Prostate gland (tissue), 2 donors: ENCODE data around the gene COL23A1. TPM values are rescaled to one million over a fixed set of nuclear protein-coding genes. Genes with fewer than 3 reads are reported as not detected.

Experiments
- DNase-seq: peaks from one replicate; pipeline ENCODE4 v3.0.0-alpha.2; 2019; ENCODE audit warnings: low spot score
- H3K27ac ChIP-seq, 2 donors: fragments of 200-600 bp; sonication (generic); 2 replicates each; pipeline ENCODE4 v1.5.1; 2017 to 2019
- H3K27me3 ChIP-seq: fragments of 200-600 bp; sonication (generic); replicated peaks from 2 replicates; pipeline ENCODE4 v1.5.1; 2019; ENCODE audit not compliant: insufficient read depth
- H3K36me3 ChIP-seq, 2 donors: fragments of 200-600 bp; sonication (generic); 1 replicate in 1 of 2; 2 replicates in 1 of 2; pipeline versions ENCODE4 v1.5.1 to v1.8.1; 2017 to 2019
- H3K4me1 ChIP-seq: fragments of 200-600 bp; sonication (generic); replicated peaks from 2 replicates; pipeline ENCODE4 v1.5.1; 2019
- H3K4me3 ChIP-seq, 2 donors: fragments of 200-600 bp; sonication (generic); 2 replicates each; pipeline ENCODE4 v1.5.1; 2017 to 2019
- H3K9me3 ChIP-seq: fragments of 200-600 bp; sonication (generic); 2 replicates; pipeline ENCODE4 v1.5.1; 2017
- CTCF ChIP-seq, 4 experiments: fragments of 200-600 bp in 2 of 4; fragments of 450-650 bp in 2 of 4; sonication (generic) in 2 of 4; IDR thresholded peaks; 1 replicate in 3 of 4; 2 replicates in 1 of 4; pipeline ENCODE4 v1.5.1; 2016 to 2019; ENCODE audit warnings: antibody characterized with exemption in 4 of 4, mild to moderate bottlenecking in 2 of 4, moderate library complexity in 2 of 4
- POLR2A ChIP-seq: fragments of 450-650 bp; IDR thresholded peaks from one replicate; pipeline ENCODE4 v1.6.1; 2016; ENCODE audit warnings: antibody characterized with exemption, mild to moderate bottlenecking
- POLR2AphosphoS5 ChIP-seq: sonication (generic); formaldehyde crosslinking; IDR thresholded peaks from one replicate; pipeline ENCODE4 v1.6.1; 2017; ENCODE audit warnings: antibody characterized with exemption
- WGBS: methylation state at CpG from one replicate; pipeline ENCODE4 v1.1.5; 2018; 5-methylcytosine and 5-hydroxymethylcytosine counted together
- intact Hi-C: fragments of 100-400 bp; cut with DNase I; formaldehyde crosslinking; loops from one replicate; pipeline ENCODE4 v1.14.2; 2022
- total RNA-seq, 2 donors: library from RNA; depleted of rRNA; stranded (reverse); fragments of >200 nt; gene quantifications; one replicate each; pipeline ENCODE4 v1.1.0, GENCODE V29; 2016

The COL23A1 gene
- total RNA-seq, 2 donors from 2014 or later, result 2.7 to 6.1 TPM

DNA sequence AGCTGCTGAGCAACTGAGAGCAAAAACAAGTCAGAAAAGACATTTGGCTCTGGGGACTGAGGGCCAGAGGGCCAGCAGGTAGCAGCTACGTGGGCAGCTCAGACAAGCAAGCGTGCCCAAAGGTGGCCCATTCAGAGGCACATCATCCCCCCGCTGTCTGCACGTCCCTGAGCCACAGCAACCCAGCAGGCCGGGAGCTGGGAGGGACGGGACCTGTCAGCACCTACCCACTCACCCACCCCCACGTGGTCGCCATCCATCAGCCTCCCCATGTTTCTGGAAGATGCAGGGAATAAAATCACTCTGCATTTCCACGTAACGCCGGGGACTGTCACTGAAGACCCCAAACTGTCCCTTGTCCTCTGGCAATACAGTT, 167.8 kb downstream of the COL23A1 start:
- Histone ChIP-seq H3K27ac (no peak overlapping the region), H3K4me1 (peaks cover 11% of the 10 kb centered on the region), H3K36me3 (no peaks in the 10 kb centered on the region), H3K4me3 (no peak overlapping the region), H3K27me3 (no peaks in the 10 kb centered on the region), H3K9me3 (no peaks in the 10 kb centered on the region)
- WGBS, result 91% methylated on average over 11 of the region's 11 CpGs
- TF ChIP-seq POLR2A, result no peak
- no peak for TF ChIP-seq CTCF (IDR thresholded peaks at IDR 0.05)
- TF ChIP-seq POLR2AphosphoS5, result no peak
- DNase-seq, result no peak
- intact Hi-C loops, result no loop called here

DNA sequence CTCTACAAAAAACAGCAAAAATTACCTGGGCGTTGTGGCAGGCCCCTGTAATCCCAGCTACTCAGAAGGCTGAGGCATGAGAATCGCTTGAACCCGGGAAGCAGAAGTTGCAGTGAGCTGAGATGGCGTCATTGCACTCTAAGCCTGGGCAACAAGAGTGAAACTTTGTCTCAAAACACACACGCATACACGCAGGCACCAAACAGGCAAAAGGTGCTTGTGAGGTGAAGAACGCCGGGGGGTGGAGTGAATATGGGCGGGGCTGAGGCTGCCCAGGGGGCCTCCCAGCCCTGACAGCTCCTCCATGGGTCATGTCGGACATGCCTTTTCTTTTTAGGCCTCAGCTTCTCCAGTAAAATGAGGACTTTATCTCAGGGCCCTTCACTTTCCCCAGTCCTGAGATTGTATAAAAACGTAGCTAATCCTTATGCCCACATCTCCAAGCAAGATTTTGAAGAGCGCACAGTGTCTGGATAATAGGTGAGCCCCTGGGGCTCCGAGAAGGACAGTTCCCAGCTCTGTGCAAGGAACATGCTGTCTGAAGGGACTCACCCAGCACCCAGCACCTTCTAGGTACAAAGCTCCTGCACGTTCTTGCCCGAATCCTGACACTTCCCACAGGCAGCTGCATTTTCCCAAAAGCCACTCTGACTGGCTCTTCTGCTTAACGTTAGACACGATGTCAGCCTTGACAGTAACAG, 168.3 kb downstream of the COL23A1 start:
- Histone ChIP-seq H3K36me3 (no peaks in the 10 kb centered on the region), H3K4me3 (no peak overlapping the region), H3K4me1 (peaks cover 11% of the 10 kb centered on the region), H3K27ac (no peak overlapping the region), H3K27me3 (no peaks in the 10 kb centered on the region), H3K9me3 (no peaks in the 10 kb centered on the region)
- DNase-seq, result no peak
- intact Hi-C loops, result no loop called here
- WGBS, result 89% methylated on average over 17 of the region's 17 CpGs
- TF ChIP-seq POLR2A, result no peak
- TF ChIP-seq POLR2AphosphoS5, result no peak
- no peak for TF ChIP-seq CTCF (IDR thresholded peaks at IDR 0.05)

DNA sequence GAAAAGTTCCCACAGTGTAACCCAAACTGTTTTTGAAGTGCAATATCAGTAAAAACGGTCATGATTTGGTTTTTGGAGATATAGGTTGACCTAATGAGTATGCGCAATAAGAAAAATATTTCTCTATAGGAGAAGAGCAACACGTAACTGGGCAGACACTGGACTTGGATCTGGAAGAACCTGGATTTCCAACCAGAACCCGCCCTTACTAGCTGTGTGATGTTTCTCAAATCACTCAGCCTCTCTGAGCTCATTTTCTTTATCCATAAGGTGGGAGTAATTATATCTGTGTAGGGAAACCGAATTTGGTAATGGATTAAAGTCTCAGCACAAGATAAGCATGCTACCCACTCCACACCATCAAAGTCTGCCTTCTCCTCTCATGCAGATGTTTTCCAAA, 169.1 kb downstream of the COL23A1 start:
- Histone ChIP-seq H3K4me1 (peaks cover 9% of the 10 kb centered on the region), H3K36me3 (no peaks in the 10 kb centered on the region), H3K27me3 (no peaks in the 10 kb centered on the region), H3K27ac (no peak overlapping the region), H3K9me3 (no peaks in the 10 kb centered on the region), H3K4me3 (no peak overlapping the region)
- DNase-seq, result no peak
- TF ChIP-seq POLR2A (no peak), POLR2AphosphoS5 (no peak), CTCF (IDR thresholded peaks at IDR 0.05) (no peak)
- 90% methylated on average over 5 of the region's 5 CpGs for WGBS
- intact Hi-C loops, result no loop called here

GRCh38 chr5:178420354-178420781, 169.8 kb downstream of the COL23A1 start:
- H3K4me1 ChIP-seq, result peaks cover 9% of the 10 kb centered on the region
- no peak overlapping the region for H3K27ac ChIP-seq
- no peak overlapping the region for H3K4me3 ChIP-seq
- H3K36me3 ChIP-seq, result no peaks in the 10 kb centered on the region
- H3K9me3 ChIP-seq, result no peaks in the 10 kb centered on the region
- no peaks in the 10 kb centered on the region for H3K27me3 ChIP-seq
- WGBS, result 38% methylated on average over 1 of the region's 3 CpGs
- no peak for DNase-seq
- intact Hi-C loops, result no loop called here
- TF ChIP-seq POLR2A (no peak), POLR2AphosphoS5 (no peak), CTCF (IDR thresholded peaks at IDR 0.05) (no peak)

GRCh38 chr5:178419651-178420050, 170.5 kb downstream of the COL23A1 start:
- Histone ChIP-seq H3K27me3 (no peaks in the 10 kb centered on the region), H3K4me1 (peaks cover 4% of the 10 kb centered on the region), H3K27ac (no peak overlapping the region), H3K4me3 (no peak overlapping the region), H3K9me3 (no peaks in the 10 kb centered on the region), H3K36me3 (no peaks in the 10 kb centered on the region)
- TF ChIP-seq POLR2A (no peak), CTCF (IDR thresholded peaks at IDR 0.05) (no peak), POLR2AphosphoS5 (no peak)
- WGBS, result 81% methylated on average over 8 of the region's 8 CpGs
- DNase-seq, result no peak
- intact Hi-C loops, result no loop called here
